Measurements from ENCODE around the gene KCNQ4.

Gene KCNQ4

DNA sequence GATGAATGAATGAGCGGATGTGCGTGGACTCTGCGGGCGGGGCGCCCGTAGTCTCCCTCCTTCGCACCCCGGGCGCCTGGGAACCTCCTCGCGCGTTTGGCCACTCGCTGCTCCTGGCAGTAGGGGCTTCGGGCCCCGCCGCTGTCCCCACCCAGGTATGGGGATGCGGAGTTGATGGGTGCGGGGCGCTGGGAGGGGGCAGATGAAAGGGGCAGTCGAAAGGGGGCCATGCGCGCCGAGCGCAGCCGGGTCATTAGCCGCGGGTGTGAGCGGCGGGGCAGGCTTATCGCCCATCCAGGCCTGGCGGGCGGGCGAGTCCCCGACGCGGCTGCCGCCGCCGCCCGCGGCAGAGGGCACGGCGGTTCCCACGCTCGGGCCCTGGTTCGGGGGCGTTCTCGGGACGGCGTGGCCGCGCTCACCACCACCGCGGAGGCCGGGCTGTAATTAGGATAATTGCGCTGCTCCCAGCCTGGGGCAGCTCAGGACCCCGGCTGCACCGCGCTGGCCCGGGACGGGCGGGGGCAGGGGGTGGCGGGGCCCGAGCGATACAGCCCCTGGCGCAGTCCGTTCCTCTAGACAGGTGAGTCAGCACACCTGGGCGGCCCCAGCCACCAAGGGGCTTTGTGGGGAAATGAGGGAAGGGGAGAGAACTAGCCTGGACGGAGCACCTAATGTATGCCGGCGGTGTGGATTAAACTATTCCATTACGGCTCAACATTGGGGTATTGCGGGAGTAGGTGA is 100.6 kb downstream of the KCNQ4 start:
- TF ChIP-seq CTCF (IDR thresholded peaks at IDR 0.05; ENCODE audit: borderline replicate concordance, insufficient read depth, low read depth, low read length), result no peak
- H3K4me3 ChIP-seq (ENCODE audit: low read depth, low read length), result no peak overlapping the region

DNA sequence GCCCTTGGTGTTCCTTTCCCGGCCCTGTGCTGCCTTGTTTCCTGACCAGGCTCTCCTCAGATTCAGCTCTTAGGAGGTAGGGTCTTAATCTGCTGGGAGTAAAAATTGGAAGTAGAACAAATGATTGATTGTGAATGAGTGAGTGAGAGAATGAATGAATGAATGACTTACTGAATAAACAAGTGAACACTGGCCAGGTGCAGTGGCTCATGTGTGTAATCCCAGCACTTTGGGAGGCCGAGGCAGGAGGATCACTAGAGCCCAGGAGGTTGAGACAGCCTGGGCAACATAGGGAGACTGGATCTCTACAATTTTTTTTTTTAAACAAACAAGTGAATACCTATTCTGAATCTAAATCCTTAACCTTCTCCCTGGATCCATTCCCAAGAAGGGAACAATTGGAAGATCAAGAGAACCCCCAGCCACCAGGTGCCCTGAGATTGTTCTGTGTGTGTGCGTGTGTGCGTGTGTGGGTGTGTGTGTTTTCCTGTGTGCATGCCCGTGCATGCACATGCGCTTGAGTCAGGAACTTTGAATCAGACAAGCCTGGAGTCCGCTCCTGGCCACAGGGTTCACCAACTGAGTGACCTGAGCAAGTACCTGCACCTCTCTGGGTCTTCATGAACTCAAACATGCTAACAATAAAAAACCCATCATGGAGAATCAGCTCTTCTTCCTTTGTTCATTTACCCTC is 102.9 kb downstream of the KCNQ4 start:
- TF ChIP-seq CTCF (IDR thresholded peaks at IDR 0.05; ENCODE audit: borderline replicate concordance, insufficient read depth, low read depth, low read length), result no peak
- no peak overlapping the region for H3K4me3 ChIP-seq (ENCODE audit: low read depth, low read length)

DNA sequence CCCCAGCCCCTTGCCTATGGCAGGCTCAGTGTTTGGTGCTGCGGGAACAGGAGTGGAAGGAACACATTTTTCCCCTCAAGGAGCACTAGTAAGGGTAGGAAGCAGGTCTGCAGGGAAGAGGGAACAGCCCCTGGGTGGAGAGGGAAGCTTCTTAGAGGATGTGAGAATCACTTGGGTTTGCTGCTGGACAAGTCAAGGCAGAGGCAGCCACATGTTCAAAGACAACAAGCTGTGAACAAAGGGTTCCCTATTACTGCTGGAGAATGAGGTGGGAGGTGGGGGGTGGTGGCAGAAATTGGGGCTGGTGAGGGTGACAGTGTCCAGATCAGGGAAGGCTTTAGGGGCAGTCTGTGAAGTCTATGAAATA is 103.4 kb downstream of the KCNQ4 start:
- TF ChIP-seq CTCF (IDR thresholded peaks at IDR 0.05; ENCODE audit: borderline replicate concordance, insufficient read depth, low read depth, low read length), result no peak
- H3K4me3 ChIP-seq (ENCODE audit: low read depth, low read length), result no peak overlapping the region

DNA sequence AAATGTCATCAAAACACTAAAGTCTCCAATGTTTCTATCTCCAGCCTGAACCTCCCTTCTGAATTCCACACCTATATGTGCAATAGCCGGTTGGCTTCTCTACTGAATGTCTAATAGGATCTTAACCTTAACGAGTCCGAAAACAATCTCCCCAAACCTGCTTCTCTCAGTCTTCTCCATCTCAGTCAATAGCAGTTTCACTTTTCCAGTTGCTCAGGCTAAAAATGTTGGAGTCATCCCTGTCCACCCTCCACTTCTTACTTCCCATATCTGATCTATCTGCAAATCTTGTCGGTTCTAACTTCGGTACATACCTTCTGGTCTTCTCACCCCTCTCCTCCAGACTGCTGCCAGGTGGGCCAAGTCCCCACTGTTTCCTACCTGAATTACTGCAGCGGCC is 104.1 kb downstream of the KCNQ4 start:
- H3K4me3 ChIP-seq (ENCODE audit: low read depth, low read length), result no peak overlapping the region
- TF ChIP-seq CTCF (IDR thresholded peaks at IDR 0.05; ENCODE audit: borderline replicate concordance, insufficient read depth, low read depth, low read length), result no peak

All from GM12875 (cell line).